Activated naive CD4-positive, alpha-beta T cell treated with anti-CD3 and anti-CD28 coated beads for 36 hours (primary cell): ENCODE results near the gene DNM3. TPM values are rescaled to one million over a fixed set of nuclear protein-coding genes. Genes with fewer than 3 reads are reported as not detected.

Experiments used
- CTCF ChIA-PET: fragments of 350-600 bp; sonication (Branson Sonifier 250); formaldehyde crosslinking; loops from one replicate; lab custom pipeline; 2021; ENCODE audit warnings: antibody characterized with exemption; lab: Charles Lee
- DNase-seq: peaks from one replicate; pipeline ENCODE4 v3.0.0-alpha.2; 2020
- H3K27ac Mint-ChIP-seq: one replicate; pipeline ENCODE4 v1.8.0; 2021; ENCODE audit warnings: mild to moderate bottlenecking, mixed read lengths
- H3K27me3 Mint-ChIP-seq: one replicate; pipeline ENCODE4 v1.8.0; 2021; ENCODE audit warnings: low read depth, mixed read lengths
- H3K36me3 Mint-ChIP-seq: one replicate; pipeline ENCODE4 v1.8.0; 2021; ENCODE audit warnings: low read depth, mixed read lengths
- H3K4me1 Mint-ChIP-seq: one replicate; pipeline ENCODE4 v1.8.0; 2021; ENCODE audit warnings: low read depth, mixed read lengths
- H3K4me3 Mint-ChIP-seq: one replicate; pipeline ENCODE4 v1.8.0; 2021; ENCODE audit warnings: mild to moderate bottlenecking, moderate library complexity, mixed read lengths
- H3K9me3 Mint-ChIP-seq: one replicate; pipeline ENCODE4 v1.8.0; 2021; ENCODE audit warnings: mixed read lengths
- intact Hi-C: fragments of 100-400 bp; cut with micrococcal nuclease; formaldehyde crosslinking; loops from one replicate; pipeline ENCODE4 v1.15.1; 2023
- total RNA-seq, 2 experiments: library from RNA; stranded (reverse); gene quantifications; one replicate each; pipeline ENCODE4 v1.2.3, GENCODE V29; 2021

Gene DNM3
- total RNA-seq, 2 experiments from 2014 or later = 0.96 to 0.98 TPM

DNA sequence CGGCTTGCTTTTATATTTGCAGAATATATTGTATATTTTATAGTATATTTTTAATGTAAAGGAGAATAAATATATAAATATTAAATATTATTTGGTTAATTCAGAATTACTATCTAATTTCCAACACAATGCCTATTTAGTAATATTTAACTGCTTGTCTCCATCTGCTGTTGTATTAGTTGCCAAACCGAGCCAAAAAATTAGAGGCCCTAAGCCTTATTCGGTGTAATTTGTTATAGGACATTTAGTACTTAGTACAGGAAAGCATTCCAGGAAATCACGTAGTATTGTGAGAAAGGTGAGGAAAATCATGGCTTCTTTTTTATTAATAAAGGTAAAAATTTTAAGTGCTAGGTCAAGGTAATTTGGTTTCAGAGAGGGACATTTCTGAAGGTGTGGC lies 93.8 kb downstream of the DNM3 start:
- no peak for DNase-seq
- Mint-ChIP-seq H3K9me3 (no peaks in the 10 kb centered on the region), H3K4me3 (no peak overlapping the region), H3K27me3 (no peaks in the 10 kb centered on the region), H3K27ac (no peak overlapping the region), H3K36me3 (no peaks in the 10 kb centered on the region), H3K4me1 (peaks cover 2% of the 10 kb centered on the region)
- CTCF ChIA-PET = interaction anchor here (0.6 kb wide), 1 partner anchor 65 kb away, joined by 3 read pairs; no protein-coding TSS in a partner anchor
- intact Hi-C loops = no loop called here

GRCh38 chr1:171935664-171936063 lies 94.4 kb downstream of the DNM3 start:
- H3K9me3 Mint-ChIP-seq = no peaks in the 10 kb centered on the region
- H3K36me3 Mint-ChIP-seq = no peaks in the 10 kb centered on the region
- CTCF ChIA-PET = interaction anchor here (0.5 to 0.6 kb wide), 2 partner anchors 64 to 104 kb away, joined by 3 to 4 read pairs; no protein-coding TSS in a partner anchor
- H3K27me3 Mint-ChIP-seq = no peaks in the 10 kb centered on the region
- no peak overlapping the region for H3K4me3 Mint-ChIP-seq
- no peak for DNase-seq
- intact Hi-C loops = no loop called here
- peaks cover 2% of the 10 kb centered on the region for H3K4me1 Mint-ChIP-seq
- no peak overlapping the region for H3K27ac Mint-ChIP-seq

DNA sequence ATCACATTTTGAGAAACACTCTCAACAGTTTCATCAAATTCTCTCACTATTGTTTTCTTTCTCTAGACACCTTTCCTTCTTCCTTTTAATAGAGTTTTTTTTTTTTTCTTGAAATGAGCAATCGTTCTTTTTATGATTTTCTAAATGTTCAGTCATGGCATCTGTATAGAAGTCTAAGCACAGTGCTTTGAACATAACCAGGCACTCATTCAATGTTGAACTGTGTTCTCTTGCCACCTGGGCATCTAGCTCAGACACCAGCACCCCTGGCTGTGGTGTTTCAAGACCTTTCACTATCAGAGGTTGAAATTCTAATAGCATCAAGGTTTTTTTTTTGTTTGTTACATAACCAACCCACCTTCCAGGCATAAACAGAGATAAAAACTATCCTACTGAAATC lies 96.6 kb downstream of the DNM3 start:
- CTCF ChIA-PET = interaction anchor here (0.6 to 1.3 kb wide), 2 partner anchors 18 to 90 kb away, joined by 3 read pairs; no protein-coding TSS in a partner anchor
- H3K4me1 Mint-ChIP-seq = peaks cover 2% of the 10 kb centered on the region
- H3K27ac Mint-ChIP-seq = no peak overlapping the region
- intact Hi-C loops = no loop called here
- H3K4me3 Mint-ChIP-seq = no peak overlapping the region
- H3K36me3 Mint-ChIP-seq = no peaks in the 10 kb centered on the region
- no peaks in the 10 kb centered on the region for H3K27me3 Mint-ChIP-seq
- no peaks in the 10 kb centered on the region for H3K9me3 Mint-ChIP-seq
- no peak for DNase-seq

DNA sequence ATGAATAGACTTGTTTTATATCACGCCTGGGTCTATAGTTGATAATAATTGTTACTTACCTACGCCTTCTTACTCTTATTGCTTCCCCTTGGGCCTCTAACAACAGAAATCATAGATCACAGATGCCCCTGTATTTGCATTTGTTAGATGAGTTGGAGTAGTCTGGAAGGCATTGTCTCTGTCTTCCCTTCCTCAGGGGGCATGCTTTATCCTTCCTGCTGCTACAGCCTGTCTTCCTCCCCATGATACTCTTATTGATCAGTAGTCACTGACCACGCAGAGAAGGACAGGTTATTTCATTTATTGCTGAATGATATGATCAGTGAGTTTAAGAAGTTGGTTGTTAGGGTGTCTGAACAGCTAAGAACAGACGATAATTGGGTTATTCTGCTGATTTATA lies 98.4 kb downstream of the DNM3 start:
- Mint-ChIP-seq H3K4me1 (no peaks in the 10 kb centered on the region), H3K36me3 (no peaks in the 10 kb centered on the region), H3K9me3 (no peaks in the 10 kb centered on the region), H3K27me3 (no peaks in the 10 kb centered on the region), H3K4me3 (no peak overlapping the region), H3K27ac (no peak overlapping the region)
- DNase-seq = no peak
- intact Hi-C loops = no loop called here
- CTCF ChIA-PET = no interaction called here

DNA sequence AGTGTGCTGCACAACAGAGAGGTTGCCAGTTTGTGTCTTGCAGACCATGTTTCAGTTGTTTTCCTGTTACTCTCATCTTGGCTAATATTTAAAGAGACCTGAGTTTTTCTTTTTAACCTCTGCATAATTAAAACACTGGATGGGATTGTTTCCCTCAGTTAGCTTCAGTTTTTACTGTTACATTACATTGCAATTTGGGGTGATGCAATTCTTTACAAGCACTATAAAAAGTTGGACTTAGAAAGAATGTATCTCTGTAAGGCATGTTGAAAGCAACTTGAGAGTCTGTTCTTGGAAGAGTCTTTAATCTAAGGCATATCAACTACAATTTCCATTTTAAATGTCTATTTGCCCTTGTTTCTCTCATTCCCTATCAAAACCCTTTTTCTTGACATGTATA lies 99.1 kb downstream of the DNM3 start:
- no peaks in the 10 kb centered on the region for H3K4me1 Mint-ChIP-seq
- no peak for DNase-seq
- no peaks in the 10 kb centered on the region for H3K36me3 Mint-ChIP-seq
- CTCF ChIA-PET = no interaction called here
- H3K4me3 Mint-ChIP-seq = no peak overlapping the region
- H3K9me3 Mint-ChIP-seq = no peaks in the 10 kb centered on the region
- H3K27ac Mint-ChIP-seq = no peak overlapping the region
- H3K27me3 Mint-ChIP-seq = no peaks in the 10 kb centered on the region
- intact Hi-C loops = no loop called here

DNA sequence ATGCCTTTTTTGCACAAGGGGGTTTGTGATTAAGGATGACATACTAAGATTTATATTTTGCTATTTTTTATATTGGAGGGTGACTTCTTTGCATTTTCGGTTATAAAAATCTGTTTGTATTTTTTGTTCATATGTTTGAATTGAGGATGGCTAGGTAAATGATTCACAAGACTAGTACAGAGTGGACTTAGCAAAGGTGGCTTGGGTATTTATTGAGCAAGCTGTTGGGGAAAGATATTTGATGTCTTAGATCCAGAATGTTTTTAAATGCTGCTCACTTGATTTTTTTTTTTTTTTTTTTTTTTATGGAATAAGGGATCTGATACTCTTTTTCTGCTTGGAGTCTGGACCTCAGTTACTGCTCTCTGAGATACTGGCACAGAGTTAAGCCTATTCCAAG lies 100.6 kb downstream of the DNM3 start:
- no peak overlapping the region for H3K4me3 Mint-ChIP-seq
- no peaks in the 10 kb centered on the region for H3K4me1 Mint-ChIP-seq
- no peaks in the 10 kb centered on the region for H3K36me3 Mint-ChIP-seq
- CTCF ChIA-PET = interaction anchor here (0.6 kb wide), 1 partner anchor 117 kb away, joined by 3 read pairs; no protein-coding TSS in a partner anchor
- H3K27me3 Mint-ChIP-seq = no peaks in the 10 kb centered on the region
- no peak overlapping the region for H3K27ac Mint-ChIP-seq
- no peak for DNase-seq
- intact Hi-C loops = no loop called here
- no peaks in the 10 kb centered on the region for H3K9me3 Mint-ChIP-seq

GRCh38 chr1:171943973-171944561 lies 102.8 kb downstream of the DNM3 start:
- no peak overlapping the region for H3K27ac Mint-ChIP-seq
- CTCF ChIA-PET = interaction anchor here (0.7 kb wide), 1 partner anchor 263 kb away, joined by 3 read pairs; no protein-coding TSS in a partner anchor

DNA sequence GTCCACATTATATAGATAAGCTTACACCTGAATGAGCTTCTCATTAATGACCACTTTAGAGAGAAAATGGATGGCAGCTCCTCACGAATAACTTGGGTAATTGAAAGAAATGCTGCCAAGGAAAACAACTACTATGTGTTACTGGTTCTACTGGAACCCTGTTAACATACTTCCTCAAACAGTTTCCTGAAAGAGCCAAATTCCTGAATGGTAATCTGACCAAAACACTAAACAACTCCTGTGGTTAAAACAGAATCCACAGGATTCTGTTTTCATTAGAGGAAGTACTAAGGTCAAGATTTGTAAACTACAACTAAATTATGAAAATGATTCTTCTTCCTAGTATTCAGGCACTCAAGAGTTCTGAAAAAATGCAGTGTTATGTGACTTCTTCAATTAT lies 107.2 kb downstream of the DNM3 start:
- H3K27ac Mint-ChIP-seq = no peak overlapping the region
- no peaks in the 10 kb centered on the region for H3K9me3 Mint-ChIP-seq
- H3K36me3 Mint-ChIP-seq = no peaks in the 10 kb centered on the region
- no peak for DNase-seq
- H3K4me3 Mint-ChIP-seq = no peak overlapping the region
- no peaks in the 10 kb centered on the region for H3K4me1 Mint-ChIP-seq
- CTCF ChIA-PET = interaction anchor here (0.6 kb wide), 1 partner anchor 279 kb away, joined by 5 read pairs; no protein-coding TSS in a partner anchor
- intact Hi-C loops = no loop called here
- H3K27me3 Mint-ChIP-seq = peaks cover 3% of the 10 kb centered on the region

More at GRCh38 chr1:171943973-171944561, 102.8 kb downstream of the DNM3 start:
- Mint-ChIP-seq H3K27me3 (no peaks in the 10 kb centered on the region), H3K4me3 (no peak overlapping the region), H3K9me3 (no peaks in the 10 kb centered on the region), H3K4me1 (no peaks in the 10 kb centered on the region), H3K36me3 (no peaks in the 10 kb centered on the region)
- intact Hi-C loops = no loop called here
- DNase-seq = no peak

DNA sequence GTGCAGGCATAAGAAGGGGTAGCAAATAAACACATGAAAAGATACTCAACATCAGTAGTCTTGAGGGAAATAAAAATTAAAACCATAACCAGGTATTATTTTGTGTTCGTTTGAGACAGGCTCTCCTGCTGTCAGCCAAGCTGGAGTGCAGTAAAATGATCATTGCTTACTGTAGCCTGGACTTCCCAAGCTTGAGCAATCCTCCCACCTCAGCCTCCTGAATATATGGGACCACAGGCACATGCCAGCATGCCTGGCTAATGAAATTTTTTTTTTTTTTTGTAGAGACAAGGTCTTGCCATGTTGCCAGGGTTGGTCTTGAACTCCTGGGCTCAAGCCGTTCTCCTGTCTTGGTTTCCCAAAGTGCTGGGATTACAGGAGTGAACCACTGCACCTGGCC lies 108.0 kb downstream of the DNM3 start:
- Mint-ChIP-seq H3K9me3 (no peaks in the 10 kb centered on the region), H3K4me1 (no peaks in the 10 kb centered on the region), H3K4me3 (no peak overlapping the region), H3K36me3 (no peaks in the 10 kb centered on the region), H3K27me3 (peaks cover 3% of the 10 kb centered on the region), H3K27ac (no peak overlapping the region)
- CTCF ChIA-PET = interaction anchor here (0.6 kb wide), 1 partner anchor 293 kb away, joined by 3 read pairs; no protein-coding TSS in a partner anchor
- no peak for DNase-seq
- intact Hi-C loops = no loop called here

DNA sequence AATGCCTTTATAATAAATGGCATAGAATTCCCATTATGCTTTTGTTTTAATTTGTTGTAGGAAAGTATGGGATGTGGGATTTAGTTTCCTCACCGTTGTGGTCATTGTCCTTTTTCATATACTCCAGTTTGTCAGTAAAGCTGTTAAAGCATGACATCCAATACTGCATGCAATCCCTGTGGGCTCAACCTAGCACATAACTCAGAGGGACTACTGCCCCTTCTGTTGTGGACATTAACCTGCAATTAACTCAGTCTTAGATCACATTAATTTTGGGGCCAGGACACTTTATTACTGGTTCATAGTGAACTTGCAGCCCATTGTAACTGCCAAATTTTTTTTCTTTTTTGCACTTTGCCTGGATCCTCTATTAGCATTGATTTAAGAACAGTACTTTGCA lies 112.5 kb downstream of the DNM3 start:
- CTCF ChIA-PET = no interaction called here
- intact Hi-C loops = no loop called here
- H3K27ac Mint-ChIP-seq = no peak overlapping the region

GRCh38 chr1:171954361-171954760 lies 113.1 kb downstream of the DNM3 start:
- no peak for DNase-seq
- intact Hi-C loops = no loop called here
- Mint-ChIP-seq H3K27ac (no peak overlapping the region), H3K4me1 (no peaks in the 10 kb centered on the region), H3K4me3 (no peak overlapping the region), H3K9me3 (no peaks in the 10 kb centered on the region), H3K36me3 (no peaks in the 10 kb centered on the region), H3K27me3 (peaks cover 3% of the 10 kb centered on the region)
- CTCF ChIA-PET = no interaction called here

More for the DNA sequence above, 112.5 kb downstream of the DNM3 start:
- Mint-ChIP-seq H3K9me3 (no peaks in the 10 kb centered on the region), H3K4me3 (no peak overlapping the region), H3K4me1 (no peaks in the 10 kb centered on the region), H3K27me3 (peaks cover 3% of the 10 kb centered on the region), H3K36me3 (no peaks in the 10 kb centered on the region)
- no peak for DNase-seq

DNA sequence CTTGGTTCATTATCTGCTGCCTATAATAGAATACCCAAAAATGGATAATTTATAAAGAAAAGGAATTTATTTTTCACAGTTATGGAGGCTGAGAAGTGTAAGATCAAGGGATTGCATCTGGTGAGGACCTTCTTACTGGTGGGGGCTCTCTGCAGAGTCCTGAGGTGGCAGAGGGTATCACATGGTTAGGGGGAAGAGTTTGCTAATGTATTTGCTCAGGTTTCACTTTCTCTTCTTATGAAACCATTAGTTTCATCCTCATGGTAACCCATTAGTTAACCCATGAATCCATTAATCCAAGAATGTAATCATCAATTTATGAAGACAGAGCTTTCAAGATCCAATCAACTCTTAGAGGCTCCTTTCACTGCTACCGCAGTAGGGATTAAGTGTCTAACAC lies 120.6 kb downstream of the DNM3 start:
- H3K27me3 Mint-ChIP-seq = no peaks in the 10 kb centered on the region
- CTCF ChIA-PET = interaction anchor here (0.5 to 1.1 kb wide), 2 partner anchors 19 to 24 kb away, joined by 3 to 4 read pairs; no protein-coding TSS in a partner anchor

DNA sequence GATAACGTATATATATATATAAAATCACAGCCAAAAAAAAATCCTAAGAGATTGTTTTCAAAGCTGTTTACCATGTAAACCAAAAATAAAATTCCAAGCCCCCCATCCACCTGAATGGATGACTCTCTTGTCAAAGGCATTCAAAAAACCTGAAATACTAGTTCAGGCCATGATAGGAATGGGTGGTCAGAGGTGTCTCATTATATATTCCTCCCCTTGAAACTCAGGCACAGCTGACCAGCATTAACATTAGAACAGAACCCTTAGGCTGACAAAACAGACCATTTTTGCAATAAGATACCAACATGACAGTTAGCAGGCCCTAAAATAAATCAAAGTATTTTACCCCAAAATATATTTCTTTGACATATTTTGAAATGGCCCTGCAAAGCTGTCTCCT lies 122.5 kb downstream of the DNM3 start:
- Mint-ChIP-seq H3K9me3 (no peaks in the 10 kb centered on the region), H3K27me3 (no peaks in the 10 kb centered on the region), H3K27ac (no peak overlapping the region), H3K4me1 (no peaks in the 10 kb centered on the region), H3K36me3 (no peaks in the 10 kb centered on the region), H3K4me3 (no peak overlapping the region)
- intact Hi-C loops = no loop called here
- DNase-seq = no peak
- CTCF ChIA-PET = interaction anchor here (1.4 kb wide), 1 partner anchor 304 kb away, joined by 3 read pairs; no protein-coding TSS in a partner anchor

More for the DNA sequence above, 120.6 kb downstream of the DNM3 start:
- no peak overlapping the region for H3K4me3 Mint-ChIP-seq
- H3K36me3 Mint-ChIP-seq = no peaks in the 10 kb centered on the region
- H3K9me3 Mint-ChIP-seq = no peaks in the 10 kb centered on the region
- no peak overlapping the region for H3K27ac Mint-ChIP-seq
- intact Hi-C loops = no loop called here
- DNase-seq = no peak
- H3K4me1 Mint-ChIP-seq = no peaks in the 10 kb centered on the region
